Measurements from ENCODE around the gene SHISA4.
"Not testable (repeated sequence)": the region's sequence is repeated elsewhere in the genome, so short reads cannot be mapped to it uniquely, and the experiment has no call there.

Gene SHISA4

GRCh38 chr1:201898240-201898894 lies 9.7 kb downstream of the SHISA4 start:
- DNase-seq (ENCODE audit: low read depth), result no peak

DNA sequence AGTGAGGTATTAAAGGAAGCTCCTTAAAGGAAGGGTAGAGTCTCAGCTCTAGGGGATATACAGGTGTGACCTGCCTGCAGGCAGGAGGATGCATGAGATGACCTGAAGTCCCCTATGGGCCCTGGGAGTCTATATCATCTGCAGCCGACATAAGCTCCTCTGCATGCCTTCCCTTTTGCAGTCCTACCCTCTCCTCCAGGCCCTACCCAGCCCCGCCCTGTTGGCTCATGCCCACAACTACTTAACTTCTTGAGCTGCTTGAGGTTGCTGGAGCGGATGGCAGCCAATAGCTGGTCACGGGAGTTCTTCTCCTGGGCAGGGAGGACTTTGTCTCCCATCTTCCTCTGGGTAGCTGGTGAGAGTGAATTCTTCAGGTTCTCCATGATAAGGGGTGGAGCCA lies 10.3 kb downstream of the SHISA4 start:
- no peak for DNase-seq (ENCODE audit: low read depth)

DNA sequence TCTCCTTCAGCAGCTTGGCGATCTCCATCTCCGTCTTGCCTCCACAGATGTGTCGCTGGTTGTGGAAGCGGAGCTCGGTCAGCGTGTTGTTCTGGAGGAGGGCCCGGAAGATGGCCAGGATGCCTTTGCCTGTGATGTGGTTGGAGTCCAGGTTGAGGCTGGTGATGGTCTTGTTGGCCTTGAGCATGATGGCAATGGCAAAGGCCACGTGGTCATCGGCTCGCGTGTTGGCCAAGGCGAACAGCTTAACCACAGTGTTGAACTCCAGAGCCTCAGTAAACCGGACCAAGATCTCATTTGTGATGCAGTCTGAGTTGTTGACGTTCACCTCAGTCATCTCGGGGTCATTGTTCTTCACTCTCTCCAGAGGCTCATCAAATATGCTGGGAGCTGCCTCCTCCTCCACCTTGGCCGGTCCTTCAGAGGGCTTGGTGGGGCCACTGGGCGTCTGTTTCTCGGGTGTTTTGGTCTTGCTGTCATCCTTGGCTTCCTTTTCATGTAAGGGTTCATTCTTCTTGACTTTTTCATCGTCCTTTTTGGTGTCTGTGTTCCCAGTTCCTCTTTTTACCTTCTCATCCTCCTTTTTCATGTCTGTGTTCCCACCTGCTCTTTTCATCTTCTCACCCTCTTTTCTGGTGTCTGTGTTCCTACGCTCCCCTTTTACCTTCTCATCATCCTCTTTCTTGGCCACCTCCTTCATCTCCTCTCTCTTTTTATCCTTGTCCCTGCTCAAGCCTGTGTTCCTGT lies 11.2 kb downstream of the SHISA4 start:
- no peak for DNase-seq (ENCODE audit: low read depth)

GRCh38 chr1:201900476-201900875 lies 11.8 kb downstream of the SHISA4 start:
- DNase-seq (ENCODE audit: low read depth), result no peak

DNA sequence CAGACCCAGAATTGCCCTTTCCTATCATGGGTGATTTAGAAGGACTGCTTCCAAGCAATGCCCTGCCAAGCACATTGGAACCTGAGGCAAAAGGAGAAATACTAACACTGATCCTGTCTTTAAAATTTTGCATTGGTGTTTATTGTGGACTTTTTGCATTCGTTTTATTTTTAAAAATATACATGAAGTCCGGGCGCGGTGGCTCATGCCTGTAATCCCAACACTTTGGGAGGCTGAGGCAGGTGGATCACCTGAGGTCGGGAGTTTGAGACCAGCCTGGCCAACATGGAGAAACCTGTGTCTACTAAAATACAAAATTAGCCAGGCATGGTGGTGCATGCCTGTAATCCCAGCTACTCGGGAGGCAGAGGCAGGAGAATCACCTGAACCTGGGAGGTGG lies 12.3 kb downstream of the SHISA4 start:
- not testable (repeated sequence) for DNase-seq (ENCODE audit: low read depth)

DNA sequence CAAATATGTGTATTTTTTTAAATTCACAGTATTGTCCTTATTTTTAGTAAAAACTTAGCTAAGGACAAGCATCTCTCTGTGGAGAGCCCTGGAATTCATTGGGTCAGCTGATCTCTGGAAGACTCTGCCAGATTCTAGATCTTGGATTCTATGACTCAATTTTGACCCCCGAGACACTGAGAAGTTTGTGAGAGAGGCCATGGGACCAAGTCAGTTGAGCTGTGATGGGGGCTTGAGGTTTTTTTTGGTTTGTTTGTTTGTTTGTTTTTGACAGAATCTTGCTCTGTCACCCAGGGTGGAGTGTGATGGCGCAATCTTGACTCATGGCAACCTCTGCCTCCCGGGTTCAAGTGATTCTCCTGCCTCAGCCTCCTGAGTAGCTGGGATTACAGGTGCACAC lies 13.5 kb downstream of the SHISA4 start:
- DNase-seq (ENCODE audit: low read depth), result peak; percentile 56

DNA sequence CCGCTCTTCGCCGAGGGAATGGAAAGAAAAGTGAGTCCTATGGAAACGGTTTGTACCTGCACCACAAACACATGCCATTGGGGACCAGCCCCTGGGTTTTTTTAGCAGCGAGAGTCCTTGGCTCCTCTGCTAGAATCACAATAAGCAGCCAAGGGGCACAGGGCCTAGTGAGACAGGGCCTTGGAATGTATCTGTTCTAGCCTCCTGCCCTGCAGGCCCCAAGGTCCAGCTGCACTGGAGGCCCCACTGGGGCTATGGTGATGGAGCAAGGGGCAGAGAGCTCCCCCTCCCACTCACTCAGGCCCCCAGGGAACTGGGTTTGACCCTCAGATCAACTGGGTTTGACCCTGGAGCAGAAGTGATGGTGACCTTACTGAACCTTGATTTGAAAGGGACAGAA lies 14.4 kb downstream of the SHISA4 start:
- DNase-seq (ENCODE audit: low read depth), result peak; percentile 49

DNA sequence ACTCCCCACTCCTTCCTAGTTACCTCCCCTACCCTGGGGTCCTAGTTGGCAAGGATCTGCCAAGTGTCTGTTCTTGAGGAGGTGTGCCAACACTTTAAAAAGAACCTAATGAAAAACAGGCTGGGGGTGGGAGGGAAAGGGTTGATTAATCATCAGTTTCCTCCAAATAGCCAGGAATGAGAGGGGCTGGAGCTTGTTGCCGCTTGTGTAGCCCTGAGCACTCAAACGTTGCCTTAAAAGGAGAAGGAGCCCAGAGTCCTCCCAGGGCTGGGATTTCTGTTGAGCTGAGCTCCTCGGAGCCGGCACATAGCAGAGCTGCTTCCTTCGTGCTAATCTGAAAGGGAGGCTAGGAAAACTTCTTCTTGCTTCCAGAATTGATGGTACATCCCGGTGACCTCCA lies 15.9 kb downstream of the SHISA4 start:
- DNase-seq (ENCODE audit: low read depth), result peak; percentile 83

- no peak for DNase-seq (ENCODE audit: low read depth)
These were observed 16.7 kb downstream of the SHISA4 start for GRCh38 chr1:201905234-201905890.

DNA sequence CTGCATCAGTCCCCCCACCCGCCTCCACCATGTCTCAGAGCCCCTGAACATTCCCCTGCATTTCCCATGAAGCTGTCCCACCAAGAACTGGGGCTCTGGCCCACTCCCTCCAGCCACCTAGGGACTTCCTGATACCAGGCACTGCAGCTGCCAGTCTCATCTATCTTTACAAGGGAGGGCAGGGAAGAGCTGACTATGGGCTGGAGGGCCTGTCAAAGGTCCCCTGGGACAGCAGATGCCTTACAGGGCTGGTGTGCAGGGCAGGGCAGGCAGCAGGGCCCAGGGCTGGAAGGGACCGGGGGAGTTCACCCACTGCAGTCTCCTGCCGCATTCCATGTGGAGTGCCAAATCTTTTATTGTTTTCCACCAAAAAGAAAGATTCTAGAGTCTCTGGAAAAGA lies 17.6 kb downstream of the SHISA4 start:
- DNase-seq (ENCODE audit: low read depth), result no peak

DNA sequence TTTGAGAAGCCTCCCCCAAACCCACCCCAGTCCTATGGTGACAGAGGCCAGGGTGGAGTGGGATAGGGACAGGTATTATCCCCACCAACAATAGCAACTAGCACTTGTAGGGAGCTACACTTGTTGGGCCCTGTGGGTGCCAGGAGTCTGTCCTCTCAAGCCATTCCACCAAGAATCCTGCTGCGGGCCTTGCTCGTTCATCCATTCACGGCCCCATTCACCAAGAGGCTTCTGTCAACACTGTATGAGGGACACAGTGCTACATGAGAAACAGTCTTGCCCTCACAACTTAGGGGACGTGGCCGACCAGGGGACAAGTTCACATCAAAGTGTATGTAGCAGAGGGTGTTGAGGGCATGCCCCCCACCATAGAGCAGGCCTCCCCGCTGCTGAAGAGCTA lies 18.9 kb downstream of the SHISA4 start:
- DNase-seq (ENCODE audit: low read depth), result no peak

GRCh38 chr1:201911826-201912571 lies 23.3 kb downstream of the SHISA4 start:
- no peak for DNase-seq (ENCODE audit: low read depth)

DNA sequence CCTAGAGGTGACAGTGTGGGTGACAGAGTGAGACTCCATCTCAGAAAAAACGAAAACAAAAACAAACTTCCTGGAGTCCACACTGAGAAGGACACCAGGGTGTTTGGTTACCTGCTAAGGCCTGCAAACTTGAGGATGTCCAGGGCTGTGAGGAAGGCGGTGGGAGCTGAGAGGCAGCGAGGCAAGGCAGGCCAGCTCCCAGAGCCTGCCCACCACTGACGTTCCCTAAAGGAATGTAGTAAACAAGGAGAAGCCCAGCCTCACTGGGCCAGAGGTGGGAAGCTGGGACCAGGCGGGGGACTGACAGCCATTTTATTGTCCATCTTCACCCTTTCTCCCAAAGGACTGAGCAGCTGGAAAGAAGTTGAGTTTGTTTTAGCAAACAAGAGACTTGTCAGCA lies 24.1 kb downstream of the SHISA4 start:
- no peak for DNase-seq (ENCODE audit: low read depth)

- DNase-seq (ENCODE audit: low read depth), result no peak
These were observed 25.9 kb downstream of the SHISA4 start for GRCh38 chr1:201914456-201915235.

- peak; percentile 88 for DNase-seq (ENCODE audit: low read depth)
These were observed 28.1 kb downstream of the SHISA4 start for GRCh38 chr1:201916649-201917249.

- peak; percentile 93 for DNase-seq (ENCODE audit: low read depth)
These were observed 28.8 kb downstream of the SHISA4 start for GRCh38 chr1:201917362-201918033.

DNA sequence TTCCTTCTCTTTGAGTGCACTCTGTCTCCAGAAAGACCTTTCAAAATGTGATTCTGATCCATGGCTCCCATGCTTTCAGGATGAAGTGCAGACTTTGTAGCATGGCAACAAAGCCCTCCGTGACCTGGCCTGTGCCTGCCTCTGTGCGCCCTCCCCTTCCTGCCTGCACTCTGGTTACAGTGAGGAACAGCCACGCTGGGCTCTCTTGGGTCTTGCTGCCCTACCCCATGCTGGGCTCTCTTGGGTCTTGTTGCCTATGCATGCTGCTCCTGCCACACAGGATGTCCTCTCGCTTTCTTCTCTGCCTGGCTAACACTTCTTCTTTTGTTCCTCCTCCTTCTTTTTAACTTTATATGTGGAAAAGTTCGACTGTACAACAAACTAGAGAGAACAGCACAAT lies 29.6 kb downstream of the SHISA4 start:
- DNase-seq (ENCODE audit: low read depth), result no peak

DNA sequence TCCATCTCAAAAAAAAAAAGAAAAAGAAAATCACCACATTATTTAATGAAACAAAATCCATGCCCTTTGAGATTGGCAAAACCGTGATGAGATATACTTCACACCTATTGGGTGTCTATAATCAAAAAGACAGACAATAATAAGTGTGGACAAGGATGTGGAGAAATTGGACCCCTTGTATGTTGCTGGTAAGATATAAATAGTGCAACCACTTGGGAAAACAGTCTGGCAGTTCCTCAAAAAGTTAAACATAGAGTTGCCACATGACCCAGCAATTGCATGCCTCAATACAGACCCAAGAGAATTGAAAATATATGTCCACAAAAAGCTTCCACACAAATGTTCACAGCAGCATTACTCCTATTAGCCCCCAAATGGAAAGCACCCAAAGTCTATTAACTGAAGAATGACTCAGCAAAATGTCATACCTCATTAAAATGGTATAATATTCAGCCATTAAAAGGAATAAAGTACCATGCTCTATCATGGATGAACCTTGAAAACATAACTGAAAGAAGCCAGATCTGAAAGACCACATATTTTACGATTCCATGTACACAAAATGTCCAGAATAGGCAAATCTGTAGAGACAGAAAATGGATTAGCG lies 33.4 kb downstream of the SHISA4 start:
- DNase-seq (ENCODE audit: low read depth), result no peak

- DNase-seq (ENCODE audit: low read depth), result no peak
These were observed 36.5 kb downstream of the SHISA4 start for GRCh38 chr1:201925301-201925567.

DNA sequence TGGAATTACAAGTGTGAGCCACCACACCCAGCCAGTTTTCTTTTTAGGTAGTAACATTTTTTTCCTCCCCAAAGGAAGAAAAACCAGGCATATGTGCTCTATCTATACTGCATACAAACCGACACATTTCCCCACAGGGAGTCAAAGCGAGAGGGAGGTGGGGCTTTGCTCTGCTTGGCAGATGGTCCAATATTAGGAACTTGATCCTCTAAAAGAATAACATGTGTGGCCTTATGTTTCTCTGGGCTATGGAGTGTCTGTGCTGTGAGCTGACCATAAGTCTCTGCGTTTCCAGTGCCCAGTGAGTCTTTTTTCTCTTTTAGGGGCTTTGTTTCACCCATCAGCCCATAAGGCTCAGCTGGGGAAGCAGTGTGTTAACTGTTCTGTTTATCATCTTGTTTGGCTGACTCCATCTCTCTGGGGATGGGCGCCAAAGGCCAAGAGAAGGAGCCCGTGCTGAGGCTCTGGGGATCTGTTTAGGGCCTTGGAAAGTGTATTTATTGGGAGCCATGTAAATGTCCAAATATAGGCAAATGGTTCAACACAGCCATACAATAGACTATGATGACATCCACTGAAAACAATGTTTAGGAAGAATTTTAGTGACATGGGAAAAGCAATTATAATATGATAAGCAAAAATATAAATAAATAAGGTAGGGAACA lies 37.4 kb downstream of the SHISA4 start:
- DNase-seq (ENCODE audit: low read depth), result no peak

Data from stromal cell of bone marrow (primary cell).